ENCODE data around the gene TUBGCP3.
"Not testable (repeated sequence)": the region's sequence is repeated elsewhere in the genome, so short reads cannot be mapped to it uniquely, and the experiment has no call there.

The TUBGCP3 gene

DNA sequence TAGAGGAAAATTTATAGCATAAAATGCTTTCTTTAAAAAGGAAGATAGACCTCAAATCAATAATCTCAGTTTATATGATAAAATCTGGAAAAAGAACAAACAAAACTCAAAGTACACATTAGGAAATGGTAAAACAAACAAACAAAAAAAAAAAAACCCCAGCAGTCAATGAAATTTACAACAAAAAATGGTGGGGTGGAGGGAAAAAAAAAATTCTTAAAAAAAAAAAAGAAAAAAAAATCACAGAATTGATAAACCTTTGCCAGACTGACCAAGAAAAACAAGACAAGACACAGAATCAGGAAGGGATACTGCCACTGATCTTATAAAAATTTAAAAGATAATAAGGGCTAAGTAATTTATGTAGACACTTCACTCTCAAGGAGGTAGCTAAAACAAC is 11.2 kb downstream of the TUBGCP3 start:
- no peak for DNase-seq (ENCODE audit: low read depth)

DNA sequence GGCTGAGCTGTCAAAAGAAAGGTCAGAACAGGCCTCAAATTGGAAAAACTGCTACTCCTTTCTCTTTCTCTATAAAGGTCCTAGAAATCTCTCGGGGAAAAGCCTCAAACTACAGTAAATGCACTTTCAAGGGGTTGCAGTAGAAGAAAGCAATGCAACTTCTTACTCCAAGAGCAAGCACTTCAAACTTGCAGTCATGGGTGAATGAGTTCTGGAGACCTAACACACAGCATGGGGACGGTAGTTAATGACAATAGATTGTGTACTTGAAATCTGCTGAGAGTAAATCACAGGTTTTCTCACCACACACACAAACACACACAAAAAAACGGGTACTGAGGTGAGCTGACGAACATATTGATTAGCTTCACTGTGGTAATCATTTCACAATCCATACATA is 11.8 kb downstream of the TUBGCP3 start:
- DNase-seq (ENCODE audit: low read depth) = no peak

DNA sequence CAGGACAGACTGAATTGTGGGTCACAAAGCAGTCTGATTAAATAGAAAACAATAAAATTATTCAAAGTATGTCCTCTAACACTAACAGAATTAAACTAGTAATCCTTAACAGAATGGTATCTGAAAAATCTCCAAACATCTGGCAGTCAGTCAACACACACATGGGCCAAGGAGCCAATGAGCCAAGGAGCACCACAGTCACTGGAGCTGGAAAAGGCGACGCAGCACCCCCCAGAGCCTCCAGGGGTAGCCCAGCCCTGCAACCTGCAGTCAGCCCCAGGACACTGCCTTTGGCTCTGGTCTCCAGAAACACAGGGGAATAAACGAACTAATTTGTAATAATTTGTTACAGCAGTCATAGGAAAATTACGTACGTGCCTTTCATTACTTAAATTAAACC is 12.3 kb downstream of the TUBGCP3 start:
- DNase-seq (ENCODE audit: low read depth) = peak; percentile 39

DNA sequence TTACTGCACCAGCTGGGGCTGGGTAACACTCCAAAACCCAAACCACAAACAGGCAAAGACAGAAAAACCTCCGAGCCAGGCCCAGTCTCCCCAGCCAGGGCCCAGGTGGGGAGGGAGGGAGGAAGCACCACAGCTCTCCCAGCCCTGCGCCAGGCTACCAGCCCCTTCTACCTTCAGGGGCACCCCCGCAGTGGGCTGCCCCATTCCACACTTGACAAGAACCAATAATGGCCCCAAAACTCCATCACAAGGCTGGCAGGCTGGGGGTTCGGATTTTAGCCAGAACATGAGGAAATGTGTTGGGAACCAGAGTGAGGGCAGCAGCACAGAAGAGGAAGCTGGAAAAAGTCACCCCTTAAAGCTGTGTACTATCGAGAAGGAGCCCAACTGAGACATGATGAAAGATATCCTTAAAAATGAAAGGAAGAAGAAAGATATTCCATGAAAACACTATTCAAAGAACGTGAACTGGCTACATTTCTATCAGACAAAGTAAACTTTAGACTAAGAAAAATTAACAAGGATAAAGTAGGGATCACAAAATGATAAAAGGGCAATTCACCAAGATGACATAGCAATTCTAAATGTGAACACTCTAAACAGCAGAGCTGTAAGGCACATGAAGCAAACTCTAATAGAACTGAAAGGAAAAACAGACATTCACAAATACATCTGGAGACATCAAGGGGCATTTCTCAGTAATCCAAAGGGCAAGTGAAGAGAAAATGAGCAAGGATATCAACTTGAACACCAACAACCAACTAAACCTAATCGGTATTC is 12.9 kb downstream of the TUBGCP3 start:
- no peak for DNase-seq (ENCODE audit: low read depth)

DNA sequence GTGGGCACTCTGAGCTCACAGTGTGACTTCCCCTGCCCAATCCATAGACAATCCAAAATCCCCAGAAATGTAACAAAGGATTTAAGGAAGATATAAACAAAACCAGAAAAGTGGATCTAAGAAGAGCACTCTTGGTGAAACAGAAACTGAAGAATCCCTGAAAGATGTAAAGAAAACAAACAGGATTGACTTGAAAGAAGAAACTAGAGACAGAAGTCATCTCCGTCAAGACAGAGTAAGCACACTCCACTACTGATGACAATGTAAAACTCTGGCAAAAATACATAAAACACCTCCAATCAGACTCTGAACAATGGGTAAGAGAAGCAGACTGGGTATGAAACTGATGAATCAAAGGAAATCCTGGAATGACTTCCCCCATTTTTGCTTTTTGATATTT is 13.5 kb downstream of the TUBGCP3 start:
- DNase-seq (ENCODE audit: low read depth) = no peak

DNA sequence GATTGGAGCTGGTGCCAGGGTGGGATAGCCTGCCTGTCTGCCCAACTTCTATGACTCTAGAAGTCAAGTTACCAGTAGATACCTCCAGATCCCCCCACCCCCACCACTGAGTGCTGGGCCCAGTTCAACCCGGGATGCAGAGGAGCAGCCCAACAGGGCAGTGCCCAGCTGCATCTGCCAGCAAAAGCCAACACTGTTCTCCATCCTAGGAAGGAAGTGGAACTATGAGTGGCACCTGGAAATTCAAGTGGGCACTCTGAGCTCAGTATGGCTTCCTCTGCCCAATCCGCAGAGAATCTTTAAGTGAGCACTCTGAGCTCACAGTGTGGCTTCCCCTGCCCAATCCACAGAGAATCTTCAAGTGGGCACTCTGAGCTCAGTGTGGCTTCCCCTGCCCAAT is 14.2 kb downstream of the TUBGCP3 start:
- DNase-seq (ENCODE audit: low read depth) = no peak

DNA sequence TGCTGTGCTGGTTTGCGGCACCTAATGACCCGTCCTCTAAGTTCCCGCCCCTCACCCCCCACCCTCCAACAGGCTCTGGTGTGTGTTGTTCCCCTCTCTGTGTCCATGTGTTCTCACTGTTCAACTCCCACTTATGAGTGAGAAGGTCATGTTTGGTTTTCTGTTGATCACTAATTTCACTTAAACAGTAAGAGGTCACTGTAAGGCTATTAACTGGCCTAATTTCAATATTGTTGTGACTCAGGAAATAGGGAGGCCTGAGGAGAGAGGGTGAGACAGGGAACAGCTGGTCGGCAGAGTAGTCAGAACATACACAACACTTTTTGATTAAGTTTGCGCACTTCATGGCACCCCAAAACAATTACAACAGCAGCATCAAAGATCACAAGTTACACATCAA is 15.6 kb downstream of the TUBGCP3 start:
- DNase-seq (ENCODE audit: low read depth) = no peak

DNA sequence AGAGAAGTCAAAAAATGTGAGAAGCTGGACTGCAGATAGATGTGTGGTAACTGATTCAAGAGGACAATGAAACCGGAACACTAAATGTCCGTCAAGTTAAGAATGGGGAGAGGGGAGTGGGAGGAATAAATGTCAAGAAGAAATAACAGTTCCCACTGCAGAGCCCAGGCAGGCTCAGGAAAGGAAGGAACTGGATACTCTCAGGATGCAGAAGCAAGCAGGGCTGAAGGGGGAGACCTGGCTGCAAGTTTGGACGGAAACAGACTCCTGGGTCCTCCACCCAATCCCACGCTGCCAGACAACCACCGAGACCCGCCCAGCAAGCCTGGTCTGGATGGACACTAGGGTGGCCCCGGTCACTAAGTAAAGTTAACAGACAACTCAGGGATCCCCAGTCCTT is 18.1 kb downstream of the TUBGCP3 start:
- no peak for DNase-seq (ENCODE audit: low read depth)

DNA sequence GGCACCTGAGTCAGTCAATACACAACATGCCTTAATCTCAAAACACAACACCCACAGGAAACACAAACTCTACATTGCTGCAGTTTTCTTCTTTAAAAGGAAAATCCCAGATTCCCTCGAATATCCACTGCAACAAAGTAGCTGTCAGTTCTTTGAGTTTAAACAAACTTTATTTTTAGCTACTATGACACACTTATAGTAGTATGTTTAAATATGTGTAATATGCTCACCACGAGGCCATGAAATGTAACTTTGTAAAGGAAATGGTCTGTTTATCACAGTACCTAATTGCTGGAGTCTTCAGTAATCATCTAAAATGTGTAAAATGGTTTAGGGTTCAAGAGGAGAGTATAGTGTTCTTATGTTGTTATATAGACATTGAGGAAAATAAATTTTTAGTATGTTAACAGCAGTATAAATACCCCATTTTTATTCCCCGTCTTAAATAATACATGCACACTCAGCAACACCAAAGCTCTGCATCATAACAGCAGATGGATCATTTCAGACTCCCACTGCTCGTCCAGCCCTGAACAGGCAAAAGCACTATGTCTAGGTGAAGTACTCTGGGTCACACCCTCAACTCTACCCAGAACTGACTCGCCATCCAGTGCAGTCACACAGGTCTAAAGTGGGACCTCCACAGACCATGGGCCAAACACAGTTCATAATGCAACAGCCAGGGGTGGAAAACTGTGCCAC is 20.6 kb downstream of the TUBGCP3 start:
- DNase-seq (ENCODE audit: low read depth) = no peak

DNA sequence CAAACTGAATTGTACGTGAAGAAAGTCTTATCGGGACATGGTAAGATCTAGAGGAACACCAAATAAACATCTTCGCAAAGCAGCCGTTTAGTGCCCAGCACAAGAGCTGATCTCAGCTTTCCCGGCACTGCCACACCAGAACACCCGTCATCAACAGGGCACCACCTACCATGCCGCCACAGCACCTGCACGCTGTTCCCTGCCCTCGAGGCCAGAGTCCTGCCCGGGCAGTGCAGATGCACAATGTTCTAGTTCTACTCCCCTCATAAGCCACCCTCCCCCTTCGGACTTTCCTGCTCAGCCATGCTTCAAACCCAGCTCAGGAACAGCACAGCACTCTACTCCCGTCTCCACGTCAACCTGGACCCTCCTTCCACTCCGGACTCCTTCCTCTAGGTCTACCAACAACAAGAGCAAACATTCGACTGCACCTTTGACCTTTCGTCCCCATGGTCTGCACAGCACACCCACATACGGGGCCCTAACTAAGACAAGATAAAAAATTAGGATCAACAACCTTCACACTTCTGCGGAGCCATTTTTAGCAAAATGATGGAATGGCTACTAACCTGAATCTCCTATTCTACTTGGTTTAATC is 25.1 kb downstream of the TUBGCP3 start:
- no peak for DNase-seq (ENCODE audit: low read depth)

DNA sequence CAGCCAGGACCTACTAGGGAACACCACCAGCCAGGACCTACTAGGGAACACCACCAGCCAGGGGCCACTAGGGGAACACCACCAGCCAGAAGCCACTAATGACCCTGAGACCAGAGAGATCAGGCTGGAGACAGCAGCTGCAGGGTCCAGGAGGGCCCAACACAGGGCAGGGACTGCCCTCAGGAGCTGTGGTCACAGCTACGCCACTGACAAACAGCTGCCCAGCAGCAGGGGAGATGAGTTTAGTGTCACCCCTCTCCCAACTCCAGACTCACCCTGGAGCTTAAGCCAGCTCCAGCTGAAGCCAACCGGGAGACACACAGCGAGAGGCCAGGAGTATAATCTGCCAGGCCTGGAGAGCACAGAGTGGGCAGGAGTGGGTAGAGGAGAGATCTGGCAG is 25.7 kb downstream of the TUBGCP3 start:
- no peak for DNase-seq (ENCODE audit: low read depth)

DNA sequence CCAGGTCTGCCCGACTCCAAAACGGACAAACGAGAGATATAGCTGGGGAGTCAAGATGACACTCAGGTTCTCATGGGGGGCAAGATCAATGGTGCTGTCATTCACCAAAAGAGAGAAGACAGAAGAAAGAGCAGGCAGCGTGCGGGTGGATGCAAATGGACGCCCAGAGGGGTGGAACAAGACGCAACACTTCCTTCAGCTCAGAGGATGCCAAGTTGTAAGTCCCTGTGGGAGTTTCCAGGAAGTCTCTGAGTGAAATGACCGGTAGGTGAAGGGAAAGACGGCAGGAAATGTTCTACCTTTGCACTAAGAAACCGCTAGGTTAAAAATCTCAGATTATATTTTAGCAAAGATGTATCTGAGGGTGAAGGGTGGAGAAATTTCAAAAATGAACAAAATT is 26.5 kb downstream of the TUBGCP3 start:
- no peak for DNase-seq (ENCODE audit: low read depth)

DNA sequence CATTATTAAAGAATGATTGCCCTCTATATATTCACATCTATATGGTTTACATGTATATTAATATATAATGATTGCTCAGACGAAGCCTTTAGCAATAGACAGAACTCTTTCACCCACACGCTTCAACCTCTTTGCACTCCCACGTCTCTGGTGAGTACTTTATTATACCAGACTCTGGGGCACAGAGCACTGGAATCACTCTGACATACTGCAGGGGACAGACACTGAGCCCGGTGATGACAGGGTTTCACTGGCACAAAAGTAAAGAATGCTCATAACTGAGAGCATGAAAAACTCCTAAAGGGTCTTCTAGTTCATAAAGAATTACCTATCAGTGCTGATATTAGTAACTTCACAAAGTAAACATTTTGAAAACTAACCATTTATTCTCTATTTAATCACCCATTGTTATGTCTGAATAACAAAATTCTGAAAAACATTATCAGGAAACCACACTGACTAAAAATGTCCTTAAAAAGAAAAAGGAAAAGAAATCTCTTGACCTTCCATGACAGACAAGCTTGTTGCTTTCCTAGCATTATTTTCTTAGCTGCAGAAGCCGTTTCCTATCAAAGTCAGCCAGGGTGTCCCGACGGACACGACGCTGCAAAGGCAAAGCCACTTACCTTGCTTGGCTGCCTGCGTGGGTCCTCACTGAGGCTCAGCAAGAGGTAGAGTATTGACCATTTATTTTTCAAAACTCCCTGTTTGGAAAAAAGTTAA is 29.1 kb downstream of the TUBGCP3 start:
- DNase-seq (ENCODE audit: low read depth) = no peak

DNA sequence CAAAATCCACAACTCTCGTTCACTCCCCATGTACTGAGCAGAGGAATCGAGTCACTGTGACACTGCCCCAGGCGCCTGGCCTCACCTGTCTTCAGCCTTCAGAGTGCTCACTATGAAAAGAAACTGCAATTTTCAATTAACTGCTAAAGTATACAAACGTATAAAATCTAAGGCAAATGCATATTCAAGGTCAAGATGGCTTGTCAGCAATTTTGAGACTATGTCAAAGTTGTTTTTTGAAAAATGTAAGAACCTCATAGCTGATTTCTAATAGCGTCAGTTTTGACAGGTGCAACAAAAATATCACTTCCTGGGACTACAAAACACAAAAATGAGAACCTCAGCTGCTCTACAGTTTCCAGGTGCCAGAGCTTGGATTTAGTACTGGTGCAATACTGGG is 31.4 kb downstream of the TUBGCP3 start:
- no peak for DNase-seq (ENCODE audit: low read depth)

DNA sequence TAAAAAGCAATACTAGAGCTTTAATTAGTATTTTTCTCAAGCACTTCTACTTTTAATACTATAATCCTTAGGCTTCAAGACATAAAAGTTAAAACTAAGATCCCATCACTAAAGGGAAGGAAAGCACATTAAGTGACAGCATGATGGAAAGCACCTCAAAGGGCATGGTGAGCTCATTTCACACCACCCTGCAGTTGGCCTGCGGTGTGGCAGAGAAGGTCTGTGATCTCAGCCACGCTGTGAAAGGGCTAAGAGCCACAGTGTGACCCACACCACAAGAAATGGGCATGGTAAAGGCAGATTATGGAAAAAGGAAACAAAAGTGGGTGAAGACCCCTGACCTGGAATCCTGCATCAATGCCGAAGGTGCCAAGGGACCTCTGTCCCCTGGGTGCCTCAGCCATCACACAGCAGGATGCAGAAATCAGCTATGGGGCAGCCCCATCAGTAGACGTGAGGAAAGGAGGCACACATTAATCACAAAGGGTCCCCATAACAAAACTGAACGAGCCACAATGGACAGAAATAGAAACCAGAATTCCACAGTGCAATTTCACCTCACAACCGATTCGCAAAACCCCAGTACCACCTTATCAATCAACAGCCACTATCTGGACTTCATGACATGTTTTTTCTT is 33.6 kb downstream of the TUBGCP3 start:
- no peak for DNase-seq (ENCODE audit: low read depth)

DNA sequence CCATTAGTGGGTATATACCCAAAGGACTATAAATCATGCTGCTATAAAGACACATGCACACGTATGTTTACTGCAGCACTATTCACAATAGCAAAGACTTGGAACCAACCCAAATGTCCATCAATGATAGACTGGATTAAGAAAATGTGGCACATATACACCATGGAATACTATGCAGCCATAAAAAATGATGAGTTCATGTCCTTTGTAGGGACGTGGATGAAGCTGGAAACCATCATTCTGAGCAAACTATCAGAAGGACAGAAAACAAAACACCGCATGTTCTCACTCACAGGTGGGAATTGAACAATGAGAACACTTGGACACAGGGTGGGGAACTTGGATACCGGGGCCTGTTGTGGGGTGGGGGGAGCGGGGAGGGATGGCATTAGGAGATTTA is 39.0 kb downstream of the TUBGCP3 start:
- DNase-seq (ENCODE audit: low read depth) = not testable (repeated sequence)

DNA sequence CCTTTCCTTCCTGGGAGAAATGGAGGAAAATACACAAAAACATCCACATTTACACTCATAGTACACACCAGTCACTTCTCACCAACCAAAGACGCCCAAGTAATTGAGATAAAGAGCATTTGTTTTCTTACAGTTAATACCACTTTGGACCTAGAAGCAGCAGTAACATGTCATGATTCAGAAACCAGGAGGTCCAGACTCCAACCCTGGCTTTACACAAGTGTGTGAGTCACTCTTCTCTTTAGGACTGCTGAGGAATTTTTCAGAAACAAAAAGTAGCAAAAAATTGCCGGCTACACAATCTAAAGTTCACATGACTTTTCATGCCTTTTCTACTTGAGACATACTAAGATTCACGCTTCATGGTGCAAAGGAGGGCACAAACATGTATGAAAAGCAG is 42.1 kb downstream of the TUBGCP3 start:
- peak; percentile 40 for DNase-seq (ENCODE audit: low read depth)

DNA sequence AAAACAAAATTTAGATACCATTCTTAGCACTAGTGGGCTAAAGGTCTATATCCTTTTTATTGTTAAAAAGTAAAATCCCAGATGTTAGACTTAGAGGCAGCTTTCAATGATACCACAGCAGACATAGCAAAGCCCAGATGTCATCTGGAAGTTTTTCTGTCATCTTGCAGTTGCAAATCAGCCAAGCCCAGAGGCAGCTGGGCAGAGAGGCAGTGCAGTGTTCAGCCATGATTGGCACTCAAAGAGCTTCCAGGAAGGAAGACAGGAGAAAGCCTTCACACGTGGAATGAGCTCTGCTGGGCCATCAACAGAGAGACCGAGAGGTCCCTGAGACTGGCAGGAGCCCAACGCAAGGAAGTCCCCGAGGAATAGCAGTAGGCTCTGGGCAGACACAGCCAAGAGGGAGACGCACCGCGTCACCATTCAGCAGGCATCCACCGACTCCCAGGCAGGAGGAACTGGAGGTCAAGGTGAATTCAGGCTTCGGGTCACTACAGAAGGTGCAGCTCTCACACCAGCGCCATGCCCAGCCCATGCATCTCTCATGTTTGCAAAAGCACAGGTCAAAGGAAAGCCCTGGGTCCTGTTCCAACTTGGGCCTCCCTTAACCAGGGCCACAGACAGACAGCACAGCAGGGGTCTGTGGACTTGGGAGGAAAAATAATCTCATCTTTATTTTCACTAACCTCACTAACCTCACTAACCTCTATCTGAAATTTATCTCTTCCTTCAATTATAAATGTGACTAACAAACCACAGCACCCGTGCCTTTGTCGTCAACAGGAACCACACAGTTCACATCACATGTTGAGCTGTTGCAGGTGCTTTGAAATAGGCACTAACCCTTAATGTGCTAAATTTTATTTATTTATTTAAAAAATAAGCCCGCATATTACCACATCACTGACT is 54.9 kb downstream of the TUBGCP3 start:
- no peak for DNase-seq (ENCODE audit: low read depth)

DNA sequence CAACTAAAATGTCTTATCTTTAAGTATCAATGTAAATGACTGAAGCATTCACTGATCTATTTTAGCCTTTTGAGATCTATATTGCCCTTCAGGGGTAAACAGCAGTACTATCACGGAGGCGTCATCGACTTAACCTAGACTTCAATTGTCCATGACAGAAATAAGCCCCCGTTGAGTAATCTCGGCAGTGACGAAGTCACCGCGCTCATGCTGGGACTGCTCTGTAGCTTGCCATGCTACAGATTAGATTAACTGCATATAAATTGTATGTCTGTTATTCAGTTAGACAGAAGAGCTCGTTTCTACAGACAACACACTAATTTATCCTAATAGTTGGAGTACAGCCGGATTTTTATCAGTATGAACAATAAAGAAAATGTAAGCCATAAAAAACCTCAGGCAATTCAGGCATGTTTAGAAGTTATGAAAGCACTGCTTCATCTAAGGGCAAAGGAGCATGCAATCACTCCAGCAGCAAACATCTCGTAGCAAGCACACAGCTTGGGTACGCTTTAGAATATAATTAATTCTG is 56.6 kb downstream of the TUBGCP3 start:
- DNase-seq (ENCODE audit: low read depth) = no peak

DNA sequence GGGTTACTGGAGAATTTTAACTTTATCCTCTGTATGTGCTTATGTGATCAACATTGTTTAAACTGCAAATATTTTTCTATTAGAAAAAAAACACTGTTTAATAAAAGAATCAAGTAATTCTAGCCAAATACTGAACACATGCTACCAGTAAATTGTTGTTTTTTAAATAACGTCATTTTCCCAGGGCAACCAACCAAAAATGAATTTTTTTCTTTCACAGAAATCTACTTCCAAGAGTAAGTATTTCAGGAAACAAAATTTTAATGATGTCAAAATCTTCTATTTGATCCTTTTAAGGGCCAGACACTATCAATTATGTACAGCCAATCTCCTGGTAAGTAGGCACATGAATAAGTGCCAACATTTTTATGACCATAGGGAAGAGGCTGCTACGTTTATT is 57.1 kb downstream of the TUBGCP3 start:
- DNase-seq (ENCODE audit: low read depth) = no peak

DNA sequence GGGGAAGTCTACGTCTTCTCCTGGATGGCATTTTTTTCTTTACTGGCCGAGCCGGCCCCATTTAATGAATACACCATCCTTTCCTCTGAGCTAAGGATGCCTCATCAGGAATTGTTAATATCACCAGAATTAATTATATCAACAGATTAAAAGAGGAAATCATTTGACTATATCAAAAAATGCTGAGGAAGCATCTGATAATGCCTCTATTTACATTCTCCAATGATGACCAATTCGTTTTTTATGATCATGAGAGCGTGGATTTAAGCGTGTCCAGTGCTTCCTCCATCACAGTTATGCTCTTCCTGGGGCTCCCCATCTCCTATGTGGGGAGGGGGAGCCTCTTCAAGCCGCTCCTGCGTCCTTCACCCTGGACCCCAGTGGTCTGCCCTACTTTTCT is 58.7 kb downstream of the TUBGCP3 start:
- DNase-seq (ENCODE audit: low read depth) = no peak
